Fibroblast of villous mesenchyme (primary cell): ENCODE results near the gene NDC1. TPM values are rescaled to one million over a fixed set of nuclear protein-coding genes. Genes with fewer than 3 reads are reported as not detected.

ENCODE experiments used
- DNase-seq: peaks from one replicate; pipeline ENCODE4 v3.0.0-alpha.2; 2010; ENCODE audit warnings: low read depth
- H3K4me3 ChIP-seq: 2 replicates; pipeline ENCODE4 v1.5.1; 2011; ENCODE audit warnings: low read depth, mild to moderate bottlenecking, low read length
- CTCF ChIP-seq: IDR thresholded peaks from 2 replicates; pipeline ENCODE4 v1.5.1; 2012; ENCODE audit warnings: low read depth, mild to moderate bottlenecking, low read length; ENCODE audit not compliant: insufficient read depth
- small RNA-seq: library from RNA; depleted of rRNA; stranded (forward); fragments of <200 nt; gene quantifications from one replicate; pipeline ENCODE3, GENCODE V24; 2012
- total RNA-seq: library from RNA; depleted of rRNA; stranded (reverse); fragments of >200 nt; gene quantifications from 2 replicates; pipeline ENCODE4 v1.2.3, GENCODE V29; 2012

The NDC1 gene
- total RNA-seq, 1 donor: 28.9 TPM

- DNase-seq: peak; percentile 32
These were observed 122.6 kb downstream of the NDC1 start for GRCh38 chr1:53715478-53715877.

More at GRCh38 chr1:53715478-53715877, 122.6 kb downstream of the NDC1 start:
- TF ChIP-seq CTCF: peak; percentile 54
- H3K4me3 ChIP-seq: no peak overlapping the region

Small RNA genes within 50 kb of the gene (small RNA-seq; reads per million reads assigned to genes)
- gene AL049745.1 (not detected), gene RF00418 (0.56 reads per million)

Other genes starting within 250 kb of the NDC1 start
- gene GLIS1, start 99.1 kb downstream of the NDC1 start, total RNA-seq: 0.43 and 0.97 TPM in 2 replicates
- 27.4 and 31.1 TPM in 2 replicates for gene YIPF1, start 51.5 kb upstream of the NDC1 start, total RNA-seq
- not detected in 2 replicates for gene DIO1, start 55.9 kb upstream of the NDC1 start, total RNA-seq
- gene IFT25, start 107.4 kb upstream of the NDC1 start, total RNA-seq: 23.5 and 30.2 TPM in 2 replicates
- gene LRRC42, start 108.1 kb upstream of the NDC1 start, total RNA-seq: 39.0 and 47.1 TPM in 2 replicates
- gene LDLRAD1, start 179.9 kb upstream of the NDC1 start, total RNA-seq: not detected in 2 replicates
- gene TMEM59, start 214.9 kb upstream of the NDC1 start, total RNA-seq: 156 and 237 TPM in 2 replicates
- gene TCEANC2, start 215.3 kb upstream of the NDC1 start, total RNA-seq: 1.9 and 3.0 TPM in 2 replicates